ENCODE results near the gene C2orf78.
"Not testable (repeated sequence)": the region's sequence is repeated elsewhere in the genome, so short reads cannot be mapped to it uniquely, and the experiment has no call there.

Gene C2orf78

GRCh38 chr2:73783402-73783801 is 581 bp upstream of the C2orf78 start:
- not testable (repeated sequence) for DNase-seq

GRCh38 chr2:73811878-73812277 is 27.9 kb downstream of the C2orf78 start:
- no peak for DNase-seq

GRCh38 chr2:73812635-73813034 is 28.7 kb downstream of the C2orf78 start:
- DNase-seq = no peak

GRCh38 chr2:73818296-73818695 is 34.3 kb downstream of the C2orf78 start:
- DNase-seq = no peak

- DNase-seq = peak; percentile 11
Observed at GRCh38 chr2:73821227-73821626, 37.2 kb downstream of the C2orf78 start.

- DNase-seq = no peak
Observed at GRCh38 chr2:73821669-73822068, 37.7 kb downstream of the C2orf78 start.

GRCh38 chr2:73822276-73822675 is 38.3 kb downstream of the C2orf78 start:
- DNase-seq = no peak

- DNase-seq = no peak
Observed at GRCh38 chr2:73822991-73823390, 39.0 kb downstream of the C2orf78 start.

- no peak for DNase-seq
Observed at GRCh38 chr2:73823416-73823815, 39.4 kb downstream of the C2orf78 start.

GRCh38 chr2:73823916-73824523 is 40.0 kb downstream of the C2orf78 start:
- no peak for DNase-seq

- DNase-seq = no peak
Observed at GRCh38 chr2:73825408-73825807, 41.4 kb downstream of the C2orf78 start.

- DNase-seq = no peak
Observed at GRCh38 chr2:73827018-73827417, 43.0 kb downstream of the C2orf78 start.

GRCh38 chr2:73827660-73828388 is 43.8 kb downstream of the C2orf78 start:
- no peak for DNase-seq

GRCh38 chr2:73828389-73828817 is 44.4 kb downstream of the C2orf78 start:
- no peak for DNase-seq

- DNase-seq = peak; percentile 88
Observed at GRCh38 chr2:73828818-73829570, 45.0 kb downstream of the C2orf78 start, which contains the start of gene STAMBP. Gene STAMBP, plus strand, starts transcription at chr2:73828961. Its CDS starts 1,896 bp downstream, at chr2:73830857.

- peak; percentile 37 for DNase-seq
Observed at GRCh38 chr2:73830871-73831401, 47.0 kb downstream of the C2orf78 start.

- no peak for DNase-seq
Observed at GRCh38 chr2:73832930-73833329, 48.9 kb downstream of the C2orf78 start.

GRCh38 chr2:73836141-73836943 is 52.4 kb downstream of the C2orf78 start:
- no peak for DNase-seq

GRCh38 chr2:73837847-73838585 is 54.0 kb downstream of the C2orf78 start:
- DNase-seq = no peak

GRCh38 chr2:73838889-73839534 is 55.0 kb downstream of the C2orf78 start:
- no peak for DNase-seq
